OCI-LY7 (cell line): ENCODE data around the gene SCYGR3.

Experiments used
- CTCF ChIP-seq: fragments of 200-600 bp; sonication (generic); conservative IDR thresholded peaks from 2 replicates; pipeline ENCODE4 v1.5.1; 2014; ENCODE audit warnings: mild to moderate bottlenecking, antibody characterized with exemption, low read length, moderate library complexity, mixed read lengths
- EZH2phosphoT487 ChIP-seq: fragments of 200-600 bp; sonication (generic); IDR thresholded peaks from 2 replicates; pipeline ENCODE4 v1.6.1; 2018; ENCODE audit warnings: low read depth, borderline replicate concordance, mild to moderate bottlenecking, mixed run types, antibody characterized with exemption, low read length, moderate library complexity, mixed read lengths

- TF ChIP-seq CTCF: no peak
- TF ChIP-seq EZH2phosphoT487: no peak
These were observed 34.8 kb downstream of the SCYGR3 start for GRCh38 chr2:227579791-227580190.
